Suprapubic skin (tissue), 3 donors: Measurements from ENCODE around the gene CNTF.

Experiments
- CTCF ChIP-seq, 2 donors: fragments of 200-600 bp in 1 of 2; fragments of 450-650 bp in 1 of 2; sonication (generic) in 1 of 2; IDR thresholded peaks; one replicate each; pipeline ENCODE4 v1.5.1; 2016 to 2019; ENCODE audit warnings: antibody characterized with exemption in 2 of 2, mild to moderate bottlenecking in 1 of 2, moderate library complexity in 1 of 2
- POLR2A ChIP-seq, 2 donors: fragments of 450-650 bp; IDR thresholded peaks; one replicate each; pipeline ENCODE4 v1.6.1; 2017; ENCODE audit warnings: antibody characterized with exemption in 2 of 2, mild to moderate bottlenecking in 2 of 2, moderate library complexity in 2 of 2

GRCh38 chr11:58600510-58600909 lies 22.0 kb upstream of the CNTF start:
- TF ChIP-seq CTCF (IDR thresholded peaks at IDR 0.05) (no peak), POLR2A (IDR thresholded peaks at IDR 0.05) (no peak)
